GM12878 (cell line): ENCODE measurements around the gene CD83. TPM values are rescaled to one million over a fixed set of nuclear protein-coding genes. Genes with fewer than 3 reads are reported as not detected.
A peak's percentile ranks its signal among the peaks of the same experiment; 100 is the strongest.

Experiments used
- BHLHE40 ChIP-seq, 2 experiments: fragments of 450-650 bp in 1 of 2; IDR thresholded peaks; 2 replicates each; pipeline ENCODE4 v1.6.1; 2011 to 2017; ENCODE audit warnings: low read depth in 2 of 2, borderline replicate concordance in 1 of 2, improper control_type of control experiment in 1 of 2, low read length in 1 of 2, mild to moderate bottlenecking in 1 of 2
- E2F8 ChIP-seq: fragments of 450-650 bp; IDR thresholded peaks from 2 replicates; pipeline ENCODE4 v1.6.1; 2018; ENCODE audit warnings: mild to moderate bottlenecking, low read depth, moderate library complexity; ENCODE audit not compliant: partially characterized antibody
- E4F1 ChIP-seq: fragments of 450-650 bp; IDR thresholded peaks from 2 replicates; pipeline ENCODE4 v1.6.1; 2018; ENCODE audit warnings: borderline replicate concordance, mild to moderate bottlenecking; ENCODE audit not compliant: partially characterized antibody
- HDAC2 ChIP-seq: fragments of 200-600 bp; sonication (generic); IDR thresholded peaks from 2 replicates; pipeline ENCODE4 v1.6.1; 2017
- MEF2B ChIP-seq: fragments of 450-650 bp; IDR thresholded peaks from 2 replicates; pipeline ENCODE4 v1.6.1; 2018; ENCODE audit warnings: mild to moderate bottlenecking, moderate library complexity; ENCODE audit not compliant: partially characterized antibody, poor library complexity, severe bottlenecking
- MTA2 ChIP-seq: fragments of 450-650 bp; IDR thresholded peaks from 2 replicates; pipeline ENCODE4 v1.6.1; 2016; ENCODE audit warnings: low read depth, mild to moderate bottlenecking, moderate library complexity
- MXI1 ChIP-seq: fragments of 150-350 bp; IDR thresholded peaks from 2 replicates; pipeline ENCODE4 v1.6.1; 2011; ENCODE audit warnings: low read depth, mild to moderate bottlenecking, inconsistent platforms, low read length, improper control_type of control experiment
- NRF1 ChIP-seq: conservative IDR thresholded peaks from 2 replicates; pipeline ENCODE4 v1.6.1; 2011; ENCODE audit warnings: mild to moderate bottlenecking, low read depth, low read length, improper control_type of control experiment
- POU2F2 ChIP-seq: IDR thresholded peaks from 3 replicates; pipeline ENCODE4 v1.6.1; 2011; ENCODE audit warnings: low read depth, mild to moderate bottlenecking, low read length, borderline replicate concordance
- RFX5 ChIP-seq: IDR thresholded peaks from 2 replicates; pipeline ENCODE4 v1.6.1; 2011; ENCODE audit warnings: low read depth, low read length, improper control_type of control experiment
- SKIL ChIP-seq: fragments of 450-650 bp; IDR thresholded peaks from 2 replicates; pipeline ENCODE4 v1.6.1; 2017; ENCODE audit warnings: mild to moderate bottlenecking, low read depth, inconsistent platforms; ENCODE audit not compliant: poor library complexity, severe bottlenecking
- SUZ12 ChIP-seq: fragments of 200-600 bp; sonication (generic); IDR thresholded peaks from one replicate; pipeline ENCODE4 v1.6.1; 2018; ENCODE audit warnings: antibody characterized with exemption, mild to moderate bottlenecking; ENCODE audit not compliant: unreplicated experiment
- WRNIP1 ChIP-seq: IDR thresholded peaks from 2 replicates; pipeline ENCODE4 v1.6.1; 2011; ENCODE audit warnings: low read depth, low read length, improper control_type of control experiment, borderline replicate concordance
- ZBTB33 ChIP-seq: fragments of 450-650 bp; IDR thresholded peaks from 2 replicates; pipeline ENCODE4 v1.6.1; 2017; ENCODE audit warnings: mild to moderate bottlenecking
- ZNF207 ChIP-seq: fragments of 450-650 bp; IDR thresholded peaks from 2 replicates; pipeline ENCODE4 v1.6.1; 2014; ENCODE audit warnings: antibody characterized with exemption, mild to moderate bottlenecking, borderline replicate concordance
- polyA plus RNA-seq, 11 experiments: library from polyadenylated mRNA; depleted of rRNA in 4 of 11; unstranded in 6 of 11; stranded (reverse) in 5 of 11; fragments of >200 nt; fragmentation: Nextera tagmentation in 4 of 11; fragmentation: Illumina TruSeq in 1 of 11; extraction: Ambion mirVana in 4 of 11; extraction: Trizol in 1 of 11; gene quantifications; 1 replicate in 1 of 11; 2 replicates in 10 of 11; pipeline versions ENCODE4 v1.2.1 to v1.2.3, GENCODE V29; 2011 to 2016; ENCODE audit warnings: inconsistent platforms in 2 of 11, missing spikeins in 2 of 11, low read depth in 1 of 11
- total RNA-seq, 4 experiments: library from RNA; depleted of rRNA in 3 of 4; stranded (reverse); fragments of >200 nt in 3 of 4; fragmentation: Illumina TruSeq in 1 of 4; extraction: Trizol in 1 of 4; gene quantifications; 2 replicates each; pipeline versions ENCODE4 v1.2.1 to v1.2.3, GENCODE V29; 2013 to 2021

Gene CD83
- total and polyA plus RNA-seq, 10 of the 15 experiments (the other 5 are each of a cell fraction or from before 2014, with no cell fraction given): 76.1 to 174 (median 129) TPM

- TF ChIP-seq E4F1 (no peak), HDAC2 (no peak), ZNF207 (no peak), RFX5 (no peak), POU2F2 (0 out of 3 replicates have a peak, but pooled peaks have one; percentile 4), ZBTB33 (no peak), E2F8 (no peak), SKIL (peak; percentile 75), MXI1 (peak; percentile 80; the same call in 1 of the 2 replicates), WRNIP1 (peak; percentile 46; the same call in 1 of the 2 replicates), BHLHE40 (IDR thresholded peaks at IDR 0.05; ENCODE audit: borderline replicate concordance in 1 of 2, low read depth in 2 of 2, low read length in 1 of 2) (peak; percentile 70 to 79; a peak in 3 of 4 replicates), NRF1 (no peak), MEF2B (peak; percentile 85), MTA2 (peak; percentile 77), SUZ12 (no peak)
These were observed 4.4 kb downstream of the CD83 start (continued) for GRCh38 chr6:14121936-14122344.
